HEK293 (cell line): Measurements from ENCODE around the gene RASGRF2.

Source experiments
- CTCF ChIA-PET: fragments of 350-600 bp; formaldehyde crosslinking; extraction: SDS; loops from one replicate; lab custom pipeline; 2021; ENCODE audit warnings: antibody characterized with exemption; lab: Yijun Ruan, JAX
- POLR2A ChIA-PET: fragments of 300-600 bp; formaldehyde crosslinking; extraction: SDS; loops from one replicate; lab custom pipeline; 2020; ENCODE audit warnings: antibody characterized with exemption, inconsistent platforms; lab: Yijun Ruan, JAX
- H3K27ac ChIP-seq: fragments of 200-500 bp; sonication (Bioruptor generic); 2 replicates; pipeline ENCODE4 v1.5.1; 2014; ENCODE audit warnings: low read depth, low read length, control low read depth, inconsistent platforms; ENCODE audit errors: extremely low read depth
- H3K36me3 ChIP-seq, 2 experiments: fragments of 200-500 bp in 1 of 2; sonication (Bioruptor generic) in 1 of 2; 1 replicate in 1 of 2; 2 replicates in 1 of 2; pipeline ENCODE4 v1.5.1; 2014 to 2017; ENCODE audit warnings: inconsistent platforms in 2 of 2, low read length in 2 of 2; ENCODE audit not compliant: control insufficient read depth in 2 of 2, insufficient read depth in 1 of 2
- H3K4me1 ChIP-seq: fragments of 200-500 bp; sonication (Bioruptor generic); 2 replicates; pipeline ENCODE4 v1.5.1; 2014; ENCODE audit warnings: mild to moderate bottlenecking, low read length, inconsistent platforms; ENCODE audit not compliant: control insufficient read depth, insufficient read depth
- H3K4me3 ChIP-seq: 2 replicates; pipeline ENCODE4 v1.5.1; 2011; ENCODE audit warnings: low read depth, mild to moderate bottlenecking, control low read depth, low read length, moderate library complexity
- H3K9me3 ChIP-seq: fragments of 200-500 bp; sonication (Bioruptor generic); 2 replicates; pipeline ENCODE4 v1.5.1; 2014; ENCODE audit warnings: low read depth, low read length, inconsistent platforms; ENCODE audit not compliant: control insufficient read depth, insufficient read depth
- BCL11B ChIP-seq: fragments of 450-650 bp; formaldehyde crosslinking; IDR thresholded peaks from 2 replicates; pipeline ENCODE4 v1.5.1; 2016; ENCODE audit warnings: low read depth, missing biosample characterization, missing genetic modification characterization
- BCL6B ChIP-seq: fragments of 450-650 bp; formaldehyde crosslinking; IDR thresholded peaks from 2 replicates; pipeline ENCODE4 v1.5.1; 2017; ENCODE audit warnings: missing biosample characterization, missing genetic modification characterization
- FEZF1 ChIP-seq: fragments of 450-650 bp; formaldehyde crosslinking; IDR thresholded peaks from 2 replicates; pipeline ENCODE4 v1.5.1; 2016; ENCODE audit warnings: missing biosample characterization, missing genetic modification characterization
- HIC1 ChIP-seq: fragments of 450-650 bp; formaldehyde crosslinking; IDR thresholded peaks from 2 replicates; pipeline ENCODE4 v1.5.1; 2016; ENCODE audit warnings: missing biosample characterization, missing genetic modification characterization
- HOXA7 ChIP-seq: sonication (generic); formaldehyde crosslinking; IDR thresholded peaks from 2 replicates; pipeline ENCODE4 v1.8.1; 2022; ENCODE audit warnings: missing genetic modification reagents, borderline replicate concordance
- KLF8 ChIP-seq: fragments of 450-650 bp; formaldehyde crosslinking; IDR thresholded peaks from 2 replicates; pipeline ENCODE4 v1.5.1; 2016; ENCODE audit warnings: missing biosample characterization, missing genetic modification characterization
- KLF9 ChIP-seq: fragments of 450-650 bp; formaldehyde crosslinking; IDR thresholded peaks from 2 replicates; pipeline ENCODE4 v1.5.1; 2016; ENCODE audit warnings: missing biosample characterization, missing genetic modification characterization, low read depth
- PBX3 ChIP-seq: sonication (generic); formaldehyde crosslinking; IDR thresholded peaks from 2 replicates; pipeline ENCODE4 v1.8.1; 2022; ENCODE audit warnings: mild to moderate bottlenecking, moderate library complexity, missing genetic modification reagents
- PRDM1 ChIP-seq: fragments of 450-650 bp; formaldehyde crosslinking; IDR thresholded peaks from 2 replicates; pipeline ENCODE4; 2016; ENCODE audit warnings: missing biosample characterization, missing genetic modification characterization
- REST ChIP-seq: fragments of 450-650 bp; formaldehyde crosslinking; IDR thresholded peaks from 2 replicates; pipeline ENCODE4 v1.5.1; 2016; ENCODE audit warnings: missing biosample characterization, missing genetic modification characterization
- WT1 ChIP-seq: fragments of 450-650 bp; formaldehyde crosslinking; IDR thresholded peaks from 2 replicates; pipeline ENCODE4 v1.5.1; 2016; ENCODE audit warnings: missing biosample characterization, missing genetic modification characterization
- ZBTB20 ChIP-seq: fragments of 450-650 bp; formaldehyde crosslinking; IDR thresholded peaks from 2 replicates; pipeline ENCODE4 v1.5.1; 2016; ENCODE audit warnings: missing biosample characterization, missing genetic modification characterization
- ZFHX2 ChIP-seq: fragments of 450-650 bp; formaldehyde crosslinking; conservative IDR thresholded peaks from 2 replicates; pipeline ENCODE4 v1.5.1; 2016; ENCODE audit warnings: missing biosample characterization, missing genetic modification characterization
- ZFP41 ChIP-seq: fragments of 450-650 bp; formaldehyde crosslinking; IDR thresholded peaks from 2 replicates; pipeline ENCODE4 v1.5.1; 2016; ENCODE audit warnings: missing biosample characterization, missing genetic modification characterization, borderline replicate concordance
- ZNF169 ChIP-seq: fragments of 450-650 bp; formaldehyde crosslinking; IDR thresholded peaks from 2 replicates; pipeline ENCODE4 v1.5.1; 2016; ENCODE audit warnings: missing biosample characterization, missing genetic modification characterization
- ZNF239 ChIP-seq: fragments of 450-650 bp; formaldehyde crosslinking; IDR thresholded peaks from 2 replicates; pipeline ENCODE4 v1.5.1; 2016; ENCODE audit warnings: missing biosample characterization, missing genetic modification characterization
- ZNF433 ChIP-seq: fragments of 450-650 bp; formaldehyde crosslinking; IDR thresholded peaks from 2 replicates; pipeline ENCODE4 v1.5.1; 2016; ENCODE audit warnings: missing biosample characterization, missing genetic modification characterization, low read depth
- ZNF473 ChIP-seq: fragments of 450-650 bp; formaldehyde crosslinking; IDR thresholded peaks from 2 replicates; pipeline ENCODE4 v1.5.1; 2017; ENCODE audit warnings: missing biosample characterization, missing genetic modification characterization
- ZNF510 ChIP-seq: fragments of 450-650 bp; formaldehyde crosslinking; IDR thresholded peaks from 2 replicates; pipeline ENCODE4 v1.5.1; 2018; ENCODE audit warnings: mild to moderate bottlenecking, missing genetic modification characterization, missing biosample characterization; ENCODE audit not compliant: insufficient replicate concordance
- ZNF530 ChIP-seq: fragments of 450-650 bp; formaldehyde crosslinking; IDR thresholded peaks from 2 replicates; pipeline ENCODE4 v1.5.1; 2016; ENCODE audit warnings: low read depth, missing biosample characterization, missing genetic modification characterization
- ZNF548 ChIP-seq: fragments of 450-650 bp; formaldehyde crosslinking; IDR thresholded peaks from 2 replicates; pipeline ENCODE4 v1.5.1; 2016; ENCODE audit warnings: missing biosample characterization, missing genetic modification characterization
- ZNF561 ChIP-seq: fragments of 450-650 bp; IDR thresholded peaks from 2 replicates; pipeline ENCODE4 v1.5.1; 2018; ENCODE audit warnings: missing biosample characterization, missing genetic modification characterization, borderline replicate concordance
- ZNF626 ChIP-seq: fragments of 450-650 bp; sonication (Bioruptor Pico); formaldehyde crosslinking; IDR thresholded peaks from 2 replicates; pipeline ENCODE4 v1.5.1; 2018; ENCODE audit warnings: missing biosample characterization, missing genetic modification characterization, inconsistent platforms
- ZNF843 ChIP-seq: fragments of 450-650 bp; formaldehyde crosslinking; IDR thresholded peaks from 2 replicates; pipeline ENCODE4 v1.5.1; 2016; ENCODE audit warnings: missing biosample characterization, missing genetic modification characterization
- TF ChIP-seq, protein P1 (sequence below): fragments of 450-650 bp; formaldehyde crosslinking; IDR thresholded peaks from 2 replicates; pipeline ENCODE4 v1.5.1; 2016; ENCODE audit warnings: missing biosample characterization, missing genetic modification characterization, borderline replicate concordance
- TF ChIP-seq, protein P2 (sequence below): fragments of 450-650 bp; formaldehyde crosslinking; IDR thresholded peaks from 2 replicates; pipeline ENCODE4 v1.5.1; 2016; ENCODE audit warnings: missing biosample characterization, missing genetic modification characterization

The RASGRF2 gene

DNA sequence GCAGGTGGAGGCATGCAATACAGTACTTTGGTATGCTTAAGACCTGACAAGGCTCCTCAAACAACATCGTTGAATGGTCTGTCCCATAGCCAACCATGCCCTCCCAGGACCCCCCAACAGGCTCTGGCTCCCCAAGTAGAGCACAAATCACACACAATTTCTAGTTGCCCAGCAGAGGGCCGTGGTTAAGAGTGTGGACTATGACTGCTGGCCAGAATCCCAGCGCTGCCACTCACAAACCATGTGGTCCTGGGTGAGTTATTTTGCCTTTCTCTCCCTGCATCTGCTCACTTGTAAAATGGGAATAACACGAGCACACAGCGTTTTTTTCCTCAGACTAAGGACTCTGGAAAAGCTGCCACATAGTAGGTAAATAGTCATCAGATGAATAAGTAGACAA lies 279.4 kb downstream of the RASGRF2 start:
- Histone ChIP-seq H3K27ac (no peak overlapping the region), H3K4me1 (no peaks in the 10 kb centered on the region)
- CTCF ChIA-PET, result interaction anchor here (1.7 kb wide), 1 partner anchor 60 kb away, joined by 6 read pairs; no protein-coding TSS in a partner anchor
- TF ChIP-seq BCL11B (tag by site-specific recombination) (no peak), REST (tag by site-specific recombination) (no peak), PBX3 (CRISPR knock-in tag) (no peak), PRDM1 (tag by site-specific recombination) (no peak), WT1 (tag by site-specific recombination) (no peak), KLF9 (no peak), ZNF548 (tag by site-specific recombination) (no peak), ZFHX2 (tag by site-specific recombination) (no peak), ZNF473 (tag by site-specific recombination) (no peak), ZNF510 (tag by site-specific recombination) (no peak), ZNF561 (tag by site-specific recombination) (no peak), ZNF433 (tag by site-specific recombination) (no peak), ZNF530 (tag by site-specific recombination) (no peak), ZNF239 (tag by site-specific recombination) (no peak), ZNF169 (tag by site-specific recombination) (no peak), KLF8 (no peak), BCL6B (tag by site-specific recombination) (no peak), ZNF626 (tag by site-specific recombination) (no peak), ZBTB20 (tag by site-specific recombination) (no peak)
- TF ChIP-seq, all 188 proteins: peak for 0
- H3K4me3 ChIP-seq, result no peak overlapping the region
- H3K36me3 ChIP-seq, result peaks cover 0 to 4% of the 10 kb centered on the region in 2 experiments; a peak in 1 of 3 replicates
- H3K9me3 ChIP-seq, result no peaks in the 10 kb centered on the region
- POLR2A ChIA-PET, result no interaction called here

GRCh38 chr5:81241001-81241400 lies 280.8 kb downstream of the RASGRF2 start:
- ChIA-PET POLR2A (no interaction called here), CTCF (interaction anchor here (1.0 kb wide), 1 partner anchor 985 kb away, joined by 3 read pairs; no protein-coding TSS in a partner anchor)
- TF ChIP-seq HIC1 (no peak), ZFP41 (tag by site-specific recombination) (no peak), ZNF843 (tag by site-specific recombination) (no peak), FEZF1 (no peak), HOXA7 (CRISPR knock-in tag) (no peak)
- TF ChIP-seq, protein P1, sequence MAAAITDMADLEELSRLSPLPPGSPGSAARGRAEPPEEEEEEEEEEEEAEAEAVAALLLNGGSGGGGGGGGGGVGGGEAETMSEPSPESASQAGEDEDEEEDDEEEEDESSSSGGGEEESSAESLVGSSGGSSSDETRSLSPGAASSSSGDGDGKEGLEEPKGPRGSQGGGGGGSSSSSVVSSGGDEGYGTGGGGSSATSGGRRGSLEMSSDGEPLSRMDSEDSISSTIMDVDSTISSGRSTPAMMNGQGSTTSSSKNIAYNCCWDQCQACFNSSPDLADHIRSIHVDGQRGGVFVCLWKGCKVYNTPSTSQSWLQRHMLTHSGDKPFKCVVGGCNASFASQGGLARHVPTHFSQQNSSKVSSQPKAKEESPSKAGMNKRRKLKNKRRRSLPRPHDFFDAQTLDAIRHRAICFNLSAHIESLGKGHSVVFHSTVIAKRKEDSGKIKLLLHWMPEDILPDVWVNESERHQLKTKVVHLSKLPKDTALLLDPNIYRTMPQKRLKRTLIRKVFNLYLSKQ (tag by site-specific recombination), result no peak
- TF ChIP-seq, protein P2, sequence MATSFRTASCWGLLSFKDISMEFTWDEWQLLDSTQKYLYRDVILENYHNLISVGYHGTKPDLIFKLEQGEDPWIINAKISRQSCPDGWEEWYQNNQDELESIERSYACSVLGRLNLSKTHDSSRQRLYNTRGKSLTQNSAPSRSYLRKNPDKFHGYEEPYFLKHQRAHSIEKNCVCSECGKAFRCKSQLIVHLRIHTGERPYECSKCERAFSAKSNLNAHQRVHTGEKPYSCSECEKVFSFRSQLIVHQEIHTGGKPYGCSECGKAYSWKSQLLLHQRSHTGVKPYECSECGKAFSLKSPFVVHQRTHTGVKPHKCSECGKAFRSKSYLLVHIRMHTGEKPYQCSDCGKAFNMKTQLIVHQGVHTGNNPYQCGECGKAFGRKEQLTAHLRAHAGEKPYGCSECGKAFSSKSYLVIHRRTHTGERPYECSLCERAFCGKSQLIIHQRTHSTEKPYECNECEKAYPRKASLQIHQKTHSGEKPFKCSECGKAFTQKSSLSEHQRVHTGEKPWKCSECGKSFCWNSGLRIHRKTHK (tag by site-specific recombination), result no peak

More at GRCh38 chr5:81241001-81241400, 280.8 kb downstream of the RASGRF2 start:
- no peak overlapping the region for H3K27ac ChIP-seq
- H3K9me3 ChIP-seq, result no peaks in the 10 kb centered on the region
- peaks cover 0 to 4% of the 10 kb centered on the region in 2 experiments; a peak in 1 of 3 replicates for H3K36me3 ChIP-seq
- H3K4me3 ChIP-seq, result no peak overlapping the region
- no peaks in the 10 kb centered on the region for H3K4me1 ChIP-seq
